COLO668 (cell line): ENCODE results near the gene ENGASE.
A peak's percentile ranks its signal among the peaks of the same experiment; 100 is the strongest.

ENCODE experiments used
- DNase-seq: peaks from one replicate; lab custom pipeline; 2025; ENCODE audit not compliant: unreplicated experiment; lab: John Stamatoyannopoulos, UW

The ENGASE gene

GRCh38 chr17:79038545-79039135, 36.0 kb upstream of the ENGASE start:
- DNase-seq: no peak

GRCh38 chr17:79039171-79039570, 35.5 kb upstream of the ENGASE start:
- DNase-seq: no peak

DNA sequence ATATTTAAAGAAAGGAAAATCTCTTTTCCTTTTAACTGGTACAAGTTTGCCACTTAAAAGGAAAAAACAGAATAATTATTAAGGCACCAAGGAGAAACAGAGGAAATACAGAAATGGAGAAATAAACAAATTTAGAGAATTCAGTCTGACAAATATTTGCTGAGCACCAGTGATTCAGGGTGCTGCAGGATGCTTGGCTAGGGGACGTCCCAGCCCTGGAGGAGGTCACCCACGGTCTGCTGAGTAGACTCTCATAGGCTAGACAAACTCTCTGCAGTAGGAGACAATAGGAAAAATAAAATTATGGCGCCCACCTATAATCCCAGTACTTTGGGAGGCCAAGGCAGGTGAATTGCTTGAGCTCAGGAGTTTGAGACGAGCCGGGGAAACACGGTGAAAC, 34.7 kb upstream of the ENGASE start:
- DNase-seq: no peak

GRCh38 chr17:79041041-79041570, 33.5 kb upstream of the ENGASE start:
- no peak for DNase-seq

DNA sequence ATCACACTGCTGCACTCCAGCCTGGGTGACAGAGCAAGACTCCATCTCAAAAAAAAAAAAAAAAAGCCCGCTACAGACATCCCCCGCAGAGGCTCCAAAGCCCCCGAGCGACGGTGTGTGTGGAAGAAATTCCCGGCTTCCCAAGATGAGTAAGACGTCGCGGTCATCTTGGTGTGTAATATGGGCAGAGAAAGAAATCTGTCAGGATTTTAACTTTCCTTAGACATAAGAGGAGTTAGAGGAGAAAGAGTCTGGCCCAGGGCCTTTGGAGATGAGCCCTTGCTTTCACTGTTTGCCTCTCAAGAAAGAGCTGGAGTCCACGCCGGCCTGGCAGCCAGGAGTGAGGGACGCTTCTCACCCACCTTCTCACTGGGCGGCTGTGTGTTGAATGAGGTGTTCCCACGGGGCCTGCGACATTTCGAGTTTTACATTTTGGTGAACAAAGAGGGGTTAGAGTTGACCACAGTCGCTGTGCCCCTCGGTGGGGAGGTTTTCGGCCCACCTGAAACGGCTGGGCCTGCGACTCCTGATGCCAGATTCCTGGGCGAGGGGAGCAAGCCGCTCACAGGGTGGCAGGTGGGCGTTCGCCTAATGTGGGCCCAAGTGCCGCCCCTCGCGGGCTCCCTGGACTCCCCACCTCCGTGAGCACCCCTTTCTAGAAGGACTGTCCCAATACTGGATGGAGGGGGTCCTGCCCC, 32.8 kb upstream of the ENGASE start:
- no peak for DNase-seq

DNA sequence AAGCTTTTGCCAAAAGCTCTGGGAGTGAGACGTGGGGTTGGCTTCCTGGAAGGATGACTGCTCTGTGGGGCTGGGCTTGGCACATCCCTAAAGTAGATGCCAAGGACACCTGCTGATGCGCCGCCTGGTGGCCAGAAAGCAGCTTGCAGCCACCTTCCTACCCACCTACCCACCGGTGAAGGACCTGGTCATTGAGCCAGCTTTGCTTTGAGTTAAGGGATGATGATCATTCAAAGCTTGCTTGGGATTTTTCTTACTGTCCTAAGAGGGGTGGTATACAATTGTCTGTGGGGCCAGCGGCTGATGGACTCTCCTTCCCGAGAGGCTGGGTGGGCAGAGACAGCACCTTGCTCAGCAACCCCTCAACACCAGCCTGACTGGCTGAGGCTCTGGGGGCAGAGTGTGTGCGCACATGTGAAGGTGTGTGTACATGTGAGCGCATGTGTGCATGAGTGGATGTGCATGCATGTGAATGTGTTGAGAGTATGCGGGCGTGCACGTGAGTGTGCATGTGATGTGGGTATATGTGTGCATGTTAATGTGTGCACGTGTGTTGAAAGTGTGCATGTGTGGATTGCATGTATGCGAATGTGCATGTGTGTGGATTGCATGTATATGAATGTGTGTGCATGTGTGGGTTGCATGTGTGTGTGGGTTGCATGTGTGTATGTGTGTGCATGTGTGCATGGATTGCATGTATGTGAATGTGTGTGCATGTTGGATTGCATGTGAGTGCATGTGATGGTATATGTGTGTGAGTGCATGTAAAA, 32.0 kb upstream of the ENGASE start:
- DNase-seq: peak; percentile 50

- DNase-seq: no peak
Measured at GRCh38 chr17:79043191-79043930, 31.3 kb upstream of the ENGASE start.

- DNase-seq: no peak
Measured at GRCh38 chr17:79043931-79044320, 30.7 kb upstream of the ENGASE start.

DNA sequence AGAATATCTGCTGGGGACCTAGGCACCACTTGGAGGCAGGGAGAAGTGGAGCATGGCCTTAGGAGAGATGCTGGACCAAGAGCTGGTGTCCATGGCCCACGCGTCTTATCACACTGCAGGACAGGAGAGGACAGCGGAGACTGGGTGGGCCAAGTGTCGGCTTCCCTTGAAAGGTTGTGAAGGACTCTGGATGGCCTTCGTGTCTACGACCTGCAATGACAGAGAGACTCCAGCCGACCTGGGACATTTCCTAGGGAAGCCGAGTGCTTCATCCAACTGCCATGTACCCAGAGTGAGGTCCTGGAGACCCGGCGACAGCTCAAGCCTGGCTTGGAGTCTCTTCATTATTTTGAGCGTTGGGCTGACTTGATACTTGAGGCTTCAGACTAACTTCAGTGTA, 30.2 kb upstream of the ENGASE start:
- DNase-seq: no peak

GRCh38 chr17:79045001-79045729, 29.5 kb upstream of the ENGASE start:
- no peak for DNase-seq

- DNase-seq: peak; percentile 41
Measured at GRCh38 chr17:79045842-79046196, 28.8 kb upstream of the ENGASE start.

DNA sequence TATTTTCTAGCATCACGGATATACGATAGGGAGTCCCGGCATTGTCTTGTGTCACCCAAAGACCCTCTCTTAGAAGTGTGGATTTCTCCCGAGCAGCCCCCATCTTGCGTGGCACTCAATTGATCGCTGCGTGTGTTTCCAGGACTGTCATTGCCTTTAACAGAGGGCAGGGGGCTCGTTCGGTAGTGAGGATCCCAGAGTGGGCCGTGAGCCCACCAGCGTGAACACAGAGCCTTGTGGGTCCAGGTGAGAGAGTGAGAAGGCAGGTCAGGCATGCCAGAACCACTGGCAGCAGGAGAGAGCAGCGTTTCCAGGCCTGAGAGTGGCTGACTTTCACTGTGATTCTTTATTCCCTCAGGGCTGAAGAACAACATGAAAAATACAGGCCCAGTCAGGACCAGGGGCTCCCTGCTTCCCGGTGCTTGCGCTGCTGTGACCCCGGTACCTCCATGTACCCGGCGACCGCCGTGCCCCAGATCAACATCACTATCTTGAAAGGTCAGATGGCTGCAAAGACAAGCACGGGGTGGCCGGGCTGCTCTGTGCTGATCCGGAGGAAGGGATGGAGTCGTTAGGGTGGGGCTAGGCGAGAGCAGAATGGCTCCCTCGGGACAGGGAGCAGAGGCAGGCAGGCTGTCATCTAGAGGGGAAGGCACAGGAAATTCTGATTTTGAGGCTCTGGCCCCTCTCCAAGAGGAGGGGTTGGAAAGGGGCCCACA, 28.3 kb upstream of the ENGASE start:
- DNase-seq: no peak

GRCh38 chr17:79046916-79047280, 27.7 kb upstream of the ENGASE start:
- no peak for DNase-seq

DNA sequence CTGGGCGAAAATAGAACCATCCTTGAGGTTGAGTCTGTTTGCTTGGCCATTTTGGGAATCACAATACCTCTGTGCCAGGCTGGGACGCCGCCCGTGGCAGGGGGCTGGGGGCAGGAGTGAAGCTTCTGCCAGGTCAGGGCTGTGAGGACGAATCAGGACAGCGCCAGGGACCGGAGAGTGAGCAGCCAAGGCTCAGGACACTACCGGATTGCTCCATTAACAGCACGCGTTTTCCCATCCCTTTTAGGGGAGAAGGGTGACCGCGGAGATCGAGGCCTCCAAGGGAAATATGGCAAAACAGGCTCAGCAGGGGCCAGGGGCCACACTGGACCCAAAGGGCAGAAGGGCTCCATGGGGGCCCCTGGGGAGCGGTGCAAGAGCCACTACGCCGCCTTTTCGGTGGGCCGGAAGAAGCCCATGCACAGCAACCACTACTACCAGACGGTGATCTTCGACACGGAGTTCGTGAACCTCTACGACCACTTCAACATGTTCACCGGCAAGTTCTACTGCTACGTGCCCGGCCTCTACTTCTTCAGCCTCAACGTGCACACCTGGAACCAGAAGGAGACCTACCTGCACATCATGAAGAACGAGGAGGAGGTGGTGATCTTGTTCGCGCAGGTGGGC, 27.2 kb upstream of the ENGASE start:
- no peak for DNase-seq

- DNase-seq: no peak
Measured at GRCh38 chr17:79047923-79048825, 26.4 kb upstream of the ENGASE start.

DNA sequence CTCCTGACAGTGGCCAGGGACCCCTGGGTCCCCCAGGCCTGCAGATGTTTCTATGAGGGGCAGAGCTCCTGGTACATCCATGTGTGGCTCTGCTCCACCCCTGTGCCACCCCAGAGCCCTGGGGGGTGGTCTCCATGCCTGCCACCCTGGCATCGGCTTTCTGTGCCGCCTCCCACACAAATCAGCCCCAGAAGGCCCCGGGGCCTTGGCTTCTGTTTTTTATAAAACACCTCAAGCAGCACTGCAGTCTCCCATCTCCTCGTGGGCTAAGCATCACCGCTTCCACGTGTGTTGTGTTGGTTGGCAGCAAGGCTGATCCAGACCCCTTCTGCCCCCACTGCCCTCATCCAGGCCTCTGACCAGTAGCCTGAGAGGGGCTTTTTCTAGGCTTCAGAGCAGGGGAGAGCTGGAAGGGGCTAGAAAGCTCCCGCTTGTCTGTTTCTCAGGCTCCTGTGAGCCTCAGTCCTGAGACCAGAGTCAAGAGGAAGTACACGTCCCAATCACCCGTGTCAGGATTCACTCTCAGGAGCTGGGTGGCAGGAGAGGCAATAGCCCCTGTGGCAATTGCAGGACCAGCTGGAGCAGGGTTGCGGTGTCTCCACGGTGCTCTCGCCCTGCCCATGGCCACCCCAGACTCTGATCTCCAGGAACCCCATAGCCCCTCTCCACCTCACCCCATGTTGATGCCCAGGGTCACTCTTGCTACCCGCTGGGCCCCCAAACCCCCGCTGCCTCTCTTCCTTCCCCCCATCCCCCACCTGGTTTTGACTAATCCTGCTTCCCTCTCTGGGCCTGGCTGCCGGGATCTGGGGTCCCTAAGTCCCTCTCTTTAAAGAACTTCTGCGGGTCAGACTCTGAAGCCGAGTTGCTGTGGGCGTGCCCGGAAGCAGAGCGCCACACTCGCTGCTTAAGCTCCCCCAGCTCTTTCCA, 25.5 kb upstream of the ENGASE start:
- no peak for DNase-seq

GRCh38 chr17:79049821-79050220, 24.8 kb upstream of the ENGASE start:
- no peak for DNase-seq

GRCh38 chr17:79050551-79050950, 24.1 kb upstream of the ENGASE start:
- no peak for DNase-seq
